PC-9 (cell line): ENCODE data around the gene CTNS.

ENCODE experiments used
- CTCF ChIP-seq: fragments of 200-600 bp; sonication (generic); conservative IDR thresholded peaks from 2 replicates; pipeline ENCODE4 v1.6.1; 2017; ENCODE audit warnings: mixed run types, antibody characterized with exemption, mild to moderate bottlenecking, moderate library complexity
- EZH2 ChIP-seq: fragments of 200-600 bp; sonication (generic); IDR thresholded peaks from 2 replicates; pipeline ENCODE4 v1.8.0; 2017; ENCODE audit warnings: antibody characterized with exemption, low read depth

- TF ChIP-seq CTCF (no peak), EZH2 (no peak)
Observed at GRCh38 chr17:3679531-3680126, 43.1 kb downstream of the CTNS start.
